Ishikawa (cell line): ENCODE measurements around the gene TBC1D14.

Experiments used
- CEBPB ChIP-seq: IDR thresholded peaks from 2 replicates; pipeline ENCODE4 v1.6.1; 2012
- CREB1 ChIP-seq: IDR thresholded peaks from 2 replicates; pipeline ENCODE4 v1.6.1; 2012; ENCODE audit warnings: low read depth
- EGR1 ChIP-seq: IDR thresholded peaks from 2 replicates; pipeline ENCODE4 v1.6.1; 2012
- EP300 ChIP-seq: IDR thresholded peaks from 2 replicates; pipeline ENCODE4 v1.6.1; 2012; ENCODE audit warnings: borderline replicate concordance
- FOXM1 ChIP-seq: IDR thresholded peaks from 2 replicates; pipeline ENCODE4 v1.6.1; 2012; ENCODE audit warnings: low read depth, borderline replicate concordance
- NFIC ChIP-seq: IDR thresholded peaks from 2 replicates; pipeline ENCODE4 v1.6.1; 2012
- RAD21 ChIP-seq: IDR thresholded peaks from 2 replicates; pipeline ENCODE4 v1.6.1; 2012; ENCODE audit warnings: low read depth
- TAF1 ChIP-seq: IDR thresholded peaks from 2 replicates; pipeline ENCODE4 v1.6.1; 2012; ENCODE audit warnings: low read depth, mild to moderate bottlenecking
- TCF12 ChIP-seq: IDR thresholded peaks from 2 replicates; pipeline ENCODE4 v1.6.1; 2012; ENCODE audit warnings: low read depth
- TEAD4 ChIP-seq: IDR thresholded peaks from 2 replicates; pipeline ENCODE4 v1.6.1; 2012
- YY1 ChIP-seq: IDR thresholded peaks from 2 replicates; pipeline ENCODE4 v1.6.1; 2012; ENCODE audit warnings: low read depth
- ZBTB7A ChIP-seq: IDR thresholded peaks from 2 replicates; pipeline ENCODE4 v1.6.1; 2012; ENCODE audit warnings: low read depth
- TF ChIP-seq, protein P1 (sequence below): IDR thresholded peaks from 2 replicates; pipeline ENCODE4 v1.6.1; 2012
- TF ChIP-seq, protein P2 (sequence below): IDR thresholded peaks from 2 replicates; pipeline ENCODE4 v1.6.1; 2012; ENCODE audit warnings: low read depth, mild to moderate bottlenecking
- TF ChIP-seq, protein P3 (sequence below): IDR thresholded peaks from 2 replicates; pipeline ENCODE4 v1.6.1; 2012

TBC1D14 gene

DNA sequence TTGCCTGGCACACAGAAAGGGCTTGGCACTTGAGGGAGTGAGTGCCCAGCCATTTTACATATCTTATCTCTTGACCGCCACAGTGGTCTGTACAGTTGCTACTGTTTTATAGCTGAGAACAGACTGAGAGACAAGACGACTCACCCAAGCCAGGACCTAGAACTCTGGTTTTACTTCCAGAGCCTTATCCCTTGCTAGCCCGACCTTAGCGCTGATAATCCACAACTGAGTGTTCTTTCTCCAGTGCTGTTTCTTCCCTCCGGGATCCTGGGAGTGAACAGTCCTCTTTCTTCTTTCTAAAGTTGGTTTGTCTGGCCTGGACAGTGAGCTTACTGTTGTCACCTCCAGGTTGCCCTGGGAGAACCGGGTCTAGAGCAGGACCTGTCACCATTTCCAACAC lies 81.0 kb downstream of the TBC1D14 start:
- no peak for TF ChIP-seq YY1
- TF ChIP-seq EGR1 = no peak

DNA sequence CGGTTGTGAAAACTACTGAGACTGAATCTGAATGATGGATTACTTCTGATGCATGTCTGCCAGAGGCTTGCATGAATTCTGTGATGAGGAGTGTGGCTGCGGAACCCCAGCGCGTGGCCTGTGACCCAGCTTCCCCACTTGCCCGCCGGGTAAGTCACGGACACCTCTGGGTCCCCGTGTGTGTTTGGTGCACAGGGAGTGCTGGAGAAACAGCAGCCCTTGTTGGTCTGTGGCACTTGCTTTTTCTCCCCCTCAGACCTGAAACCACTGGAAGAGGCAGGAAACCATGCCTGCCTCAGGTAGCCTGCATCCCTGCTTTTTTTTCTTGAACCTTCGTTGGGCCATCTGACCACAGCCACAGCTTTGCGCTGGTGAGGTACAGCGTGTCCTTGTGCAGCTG lies 81.6 kb downstream of the TBC1D14 start:
- TF ChIP-seq, protein P1, sequence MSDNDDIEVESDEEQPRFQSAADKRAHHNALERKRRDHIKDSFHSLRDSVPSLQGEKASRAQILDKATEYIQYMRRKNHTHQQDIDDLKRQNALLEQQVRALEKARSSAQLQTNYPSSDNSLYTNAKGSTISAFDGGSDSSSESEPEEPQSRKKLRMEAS = no peak
- TF ChIP-seq TEAD4 = no peak
- no peak for TF ChIP-seq RAD21
- TF ChIP-seq EP300 = no peak
- TF ChIP-seq FOXM1 = no peak
- TF ChIP-seq, protein P2, sequence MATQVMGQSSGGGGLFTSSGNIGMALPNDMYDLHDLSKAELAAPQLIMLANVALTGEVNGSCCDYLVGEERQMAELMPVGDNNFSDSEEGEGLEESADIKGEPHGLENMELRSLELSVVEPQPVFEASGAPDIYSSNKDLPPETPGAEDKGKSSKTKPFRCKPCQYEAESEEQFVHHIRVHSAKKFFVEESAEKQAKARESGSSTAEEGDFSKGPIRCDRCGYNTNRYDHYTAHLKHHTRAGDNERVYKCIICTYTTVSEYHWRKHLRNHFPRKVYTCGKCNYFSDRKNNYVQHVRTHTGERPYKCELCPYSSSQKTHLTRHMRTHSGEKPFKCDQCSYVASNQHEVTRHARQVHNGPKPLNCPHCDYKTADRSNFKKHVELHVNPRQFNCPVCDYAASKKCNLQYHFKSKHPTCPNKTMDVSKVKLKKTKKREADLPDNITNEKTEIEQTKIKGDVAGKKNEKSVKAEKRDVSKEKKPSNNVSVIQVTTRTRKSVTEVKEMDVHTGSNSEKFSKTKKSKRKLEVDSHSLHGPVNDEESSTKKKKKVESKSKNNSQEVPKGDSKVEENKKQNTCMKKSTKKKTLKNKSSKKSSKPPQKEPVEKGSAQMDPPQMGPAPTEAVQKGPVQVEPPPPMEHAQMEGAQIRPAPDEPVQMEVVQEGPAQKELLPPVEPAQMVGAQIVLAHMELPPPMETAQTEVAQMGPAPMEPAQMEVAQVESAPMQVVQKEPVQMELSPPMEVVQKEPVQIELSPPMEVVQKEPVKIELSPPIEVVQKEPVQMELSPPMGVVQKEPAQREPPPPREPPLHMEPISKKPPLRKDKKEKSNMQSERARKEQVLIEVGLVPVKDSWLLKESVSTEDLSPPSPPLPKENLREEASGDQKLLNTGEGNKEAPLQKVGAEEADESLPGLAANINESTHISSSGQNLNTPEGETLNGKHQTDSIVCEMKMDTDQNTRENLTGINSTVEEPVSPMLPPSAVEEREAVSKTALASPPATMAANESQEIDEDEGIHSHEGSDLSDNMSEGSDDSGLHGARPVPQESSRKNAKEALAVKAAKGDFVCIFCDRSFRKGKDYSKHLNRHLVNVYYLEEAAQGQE = no peak
- TF ChIP-seq, protein P3, sequence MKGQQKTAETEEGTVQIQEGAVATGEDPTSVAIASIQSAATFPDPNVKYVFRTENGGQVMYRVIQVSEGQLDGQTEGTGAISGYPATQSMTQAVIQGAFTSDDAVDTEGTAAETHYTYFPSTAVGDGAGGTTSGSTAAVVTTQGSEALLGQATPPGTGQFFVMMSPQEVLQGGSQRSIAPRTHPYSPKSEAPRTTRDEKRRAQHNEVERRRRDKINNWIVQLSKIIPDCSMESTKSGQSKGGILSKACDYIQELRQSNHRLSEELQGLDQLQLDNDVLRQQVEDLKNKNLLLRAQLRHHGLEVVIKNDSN = no peak
- no peak for TF ChIP-seq YY1
- TF ChIP-seq CEBPB = no peak
- no peak for TF ChIP-seq EGR1
- no peak for TF ChIP-seq CREB1

DNA sequence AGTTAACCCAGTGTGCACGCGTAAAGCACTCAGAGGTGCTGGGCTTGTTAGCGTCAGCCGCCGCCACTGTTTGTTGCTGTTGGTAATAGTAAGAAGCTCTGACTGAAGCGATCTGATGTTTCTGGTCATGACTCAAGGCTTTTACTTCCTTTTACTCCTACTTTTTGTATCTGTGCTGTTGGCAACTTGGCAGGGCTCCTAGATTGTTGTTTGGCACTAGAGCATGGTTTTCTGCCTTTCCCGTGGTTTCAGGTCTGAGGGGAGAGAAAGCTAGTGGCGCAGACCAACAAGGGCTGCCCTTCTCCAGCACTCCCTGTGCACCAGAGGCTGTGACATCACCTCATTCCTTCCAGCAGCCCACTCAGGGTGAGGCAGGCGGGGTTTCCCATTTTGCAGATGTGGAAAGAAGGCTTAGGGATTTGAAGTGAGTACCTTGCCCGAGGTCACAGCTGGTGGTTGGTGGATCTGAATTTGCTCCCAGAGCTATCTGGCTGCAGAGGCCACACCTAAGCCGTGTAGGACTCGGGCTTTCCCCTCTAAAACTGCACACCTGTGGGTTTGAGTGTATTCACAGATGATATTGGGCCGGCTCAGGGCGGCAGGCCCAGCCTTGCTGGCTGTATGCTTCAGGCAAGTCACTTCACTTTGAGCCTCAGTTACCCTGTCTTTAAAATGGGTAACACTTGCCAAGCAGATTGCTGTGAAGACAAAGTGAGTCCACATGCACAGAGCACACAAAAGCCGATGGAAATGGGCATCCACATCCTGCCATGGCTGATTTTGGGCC lies 82.3 kb downstream of the TBC1D14 start:
- TF ChIP-seq CEBPB (no peak), CREB1 (no peak), ZBTB7A (no peak), TCF12 (no peak), TAF1 (no peak), YY1 (no peak), EGR1 (no peak), FOXM1 (no peak), EP300 (no peak), TEAD4 (no peak), NFIC (no peak), RAD21 (no peak)
- TF ChIP-seq, protein P3 = no peak
- TF ChIP-seq, protein P1 = no peak
- TF ChIP-seq, protein P2 = no peak

DNA sequence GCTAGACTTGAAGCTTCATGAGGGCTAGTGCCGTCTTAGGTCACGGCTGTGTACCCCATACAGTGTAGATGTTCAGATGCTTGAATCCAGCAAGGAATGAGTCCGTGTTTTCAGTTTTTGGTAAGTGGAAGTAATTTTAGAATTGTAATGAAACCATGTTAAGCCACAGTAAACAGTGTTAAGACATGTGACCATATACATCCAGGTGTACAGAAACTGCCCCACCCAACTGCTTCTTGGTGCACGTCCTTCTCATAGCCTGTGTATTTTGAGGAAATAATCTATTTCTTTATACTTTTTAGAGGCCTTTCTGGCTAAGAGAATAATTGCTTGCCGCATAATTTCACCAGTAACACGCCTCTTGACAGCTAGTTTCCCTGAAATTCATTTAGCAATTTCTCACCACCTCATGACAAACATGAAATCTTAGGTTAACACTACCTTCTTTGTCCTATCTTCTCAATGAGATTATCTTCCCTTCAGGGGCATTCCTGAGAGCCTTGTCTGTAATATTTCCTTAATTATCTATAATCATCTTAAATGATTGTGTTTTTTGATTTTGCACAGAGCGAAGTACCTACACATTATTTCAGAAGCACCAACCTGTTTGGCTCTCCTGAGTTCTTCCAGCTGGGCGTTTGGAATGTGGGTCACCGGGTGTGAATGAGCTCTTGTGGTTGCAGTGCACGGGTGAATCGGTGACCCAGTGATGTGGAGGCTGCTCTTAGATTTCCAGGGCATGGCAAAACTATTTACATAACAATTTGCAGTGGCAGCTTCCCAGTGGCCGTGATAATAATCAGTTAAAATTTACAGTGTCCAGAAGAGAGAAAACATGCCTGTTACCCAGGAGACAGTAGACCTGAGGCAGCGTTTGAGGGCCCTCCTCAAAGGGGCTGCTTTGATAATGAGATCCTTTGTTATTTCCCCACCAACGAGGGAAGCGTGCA lies 83.4 kb downstream of the TBC1D14 start:
- no peak for TF ChIP-seq CEBPB
- no peak for TF ChIP-seq EGR1
- TF ChIP-seq, protein P1 = no peak
- TF ChIP-seq TAF1 = no peak
- no peak for TF ChIP-seq RAD21
- TF ChIP-seq YY1 = no peak
- no peak for TF ChIP-seq ZBTB7A
- TF ChIP-seq, protein P2 = no peak
- TF ChIP-seq NFIC = no peak
- no peak for TF ChIP-seq TCF12
- TF ChIP-seq EP300 = no peak
- TF ChIP-seq CREB1 = no peak
- TF ChIP-seq FOXM1 = no peak
- no peak for TF ChIP-seq TEAD4
